ENCODE data around the gene WNT3. TPM values are rescaled to one million over a fixed set of nuclear protein-coding genes. Genes with fewer than 3 reads are reported as not detected.

The WNT3 gene
- total RNA-seq, 2 experiments from 2014 or later, result not detected

DNA sequence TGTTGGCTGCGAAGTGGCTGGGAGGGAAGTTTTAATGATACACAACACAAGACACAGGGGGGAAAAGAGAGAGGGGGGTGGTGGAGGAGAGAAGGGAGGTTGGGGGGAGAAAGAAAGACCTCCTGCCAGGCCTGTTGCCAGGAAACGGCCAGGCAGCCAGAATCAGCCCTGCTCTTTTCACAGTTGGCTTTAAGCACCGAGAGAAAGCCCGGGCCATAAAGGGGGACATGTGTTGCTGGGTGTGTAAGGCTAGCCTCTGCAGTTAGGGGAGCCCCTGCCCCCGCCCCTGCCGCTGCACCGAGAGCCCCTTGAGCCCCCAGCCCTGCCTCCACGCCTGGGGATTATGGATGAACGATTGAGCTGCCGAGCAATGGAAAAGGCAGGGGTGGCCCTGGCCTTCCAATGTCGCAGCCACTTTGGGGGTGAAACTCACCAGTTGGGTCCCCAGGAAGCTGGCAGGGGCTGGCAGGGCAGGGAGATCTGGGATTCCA, 13.9 kb upstream of the WNT3 start:
- H3K27me3 ChIP-seq (ENCODE audit: control insufficient read depth in 1 of 2, insufficient read depth in 2 of 2, low read length in 2 of 2), result peaks cover 2% of the 10 kb centered on the region in 2 experiments
- H3K27ac ChIP-seq (ENCODE audit: low read depth in 1 of 2, low read length in 2 of 2), result no peak overlapping the region
- no peaks in the 10 kb centered on the region for H3K36me3 Mint-ChIP-seq (ENCODE audit: low read depth)
- TF ChIP-seq, protein P1, sequence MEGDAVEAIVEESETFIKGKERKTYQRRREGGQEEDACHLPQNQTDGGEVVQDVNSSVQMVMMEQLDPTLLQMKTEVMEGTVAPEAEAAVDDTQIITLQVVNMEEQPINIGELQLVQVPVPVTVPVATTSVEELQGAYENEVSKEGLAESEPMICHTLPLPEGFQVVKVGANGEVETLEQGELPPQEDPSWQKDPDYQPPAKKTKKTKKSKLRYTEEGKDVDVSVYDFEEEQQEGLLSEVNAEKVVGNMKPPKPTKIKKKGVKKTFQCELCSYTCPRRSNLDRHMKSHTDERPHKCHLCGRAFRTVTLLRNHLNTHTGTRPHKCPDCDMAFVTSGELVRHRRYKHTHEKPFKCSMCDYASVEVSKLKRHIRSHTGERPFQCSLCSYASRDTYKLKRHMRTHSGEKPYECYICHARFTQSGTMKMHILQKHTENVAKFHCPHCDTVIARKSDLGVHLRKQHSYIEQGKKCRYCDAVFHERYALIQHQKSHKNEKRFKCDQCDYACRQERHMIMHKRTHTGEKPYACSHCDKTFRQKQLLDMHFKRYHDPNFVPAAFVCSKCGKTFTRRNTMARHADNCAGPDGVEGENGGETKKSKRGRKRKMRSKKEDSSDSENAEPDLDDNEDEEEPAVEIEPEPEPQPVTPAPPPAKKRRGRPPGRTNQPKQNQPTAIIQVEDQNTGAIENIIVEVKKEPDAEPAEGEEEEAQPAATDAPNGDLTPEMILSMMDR (IDR thresholded peaks at IDR 0.05), result no peak
- ChIA-PET POLR2A (no interaction called here), CTCF (no interaction called here)
- H3K4me1 ChIP-seq (ENCODE audit: insufficient read depth, low read length), result no peaks in the 10 kb centered on the region
- DNase-seq (no peak), ATAC-seq (ENCODE audit: poor library complexity) (no peak)
- no peak overlapping the region for H3K4me3 Mint-ChIP-seq
- no peaks in the 10 kb centered on the region for H3K9me3 Mint-ChIP-seq
- intact Hi-C loops (cut with DNase I, micrococcal nuclease), result no loop called here
- H3K27me3 Mint-ChIP-seq, result peaks cover 26% of the 10 kb centered on the region
- H3K36me3 ChIP-seq (ENCODE audit: insufficient read depth, low read length), result no peaks in the 10 kb centered on the region
- no peak overlapping the region for H3K4me3 ChIP-seq (ENCODE audit: low read length)
- H3K27ac Mint-ChIP-seq, result no peak overlapping the region
- H3K4me1 Mint-ChIP-seq (ENCODE audit: low read depth), result peaks cover 5% of the 10 kb centered on the region
- H3K9me3 ChIP-seq (ENCODE audit: control insufficient read depth in 1 of 2, insufficient read depth in 1 of 2, low read length in 2 of 2), result no peaks in the 10 kb centered on the region

DNA sequence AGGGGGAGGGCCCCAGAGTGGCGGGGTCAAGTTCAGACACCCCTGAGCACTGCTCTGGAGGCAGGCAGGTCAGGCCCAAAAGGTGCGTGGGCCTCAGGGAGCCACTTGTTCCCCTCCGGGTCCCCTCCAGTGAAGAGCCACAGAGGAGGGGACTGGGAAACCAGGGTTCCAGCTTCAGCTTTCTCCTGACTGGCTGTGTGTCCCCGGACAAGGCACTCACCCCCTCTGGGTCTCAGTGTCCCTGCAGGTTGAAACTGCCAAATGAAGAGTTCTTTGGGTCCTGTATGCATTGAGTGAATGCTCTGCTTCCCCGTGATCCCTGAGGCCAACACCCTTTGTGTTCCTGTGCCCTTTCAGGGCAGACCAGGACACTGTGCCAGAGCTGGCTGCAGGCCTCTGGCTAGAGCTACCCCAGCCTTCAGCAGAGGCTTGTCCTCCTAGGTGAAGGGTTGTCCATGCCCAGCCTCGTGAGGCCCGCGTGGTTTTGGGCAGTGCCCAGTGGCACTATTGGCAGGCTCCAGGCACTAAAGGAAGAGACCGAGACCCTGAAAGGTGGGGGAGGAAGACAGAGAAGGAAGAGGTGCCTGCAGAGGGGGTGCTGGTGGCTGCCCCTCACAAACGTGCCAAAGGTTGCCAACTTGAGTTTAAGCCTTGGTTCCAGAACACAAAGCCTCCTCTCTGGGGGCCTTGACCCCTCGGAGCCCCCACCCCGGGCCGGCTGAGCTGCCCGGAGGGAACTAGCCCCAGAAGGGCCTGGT, 13.3 kb upstream of the WNT3 start:
- DNase-seq (no peak), ATAC-seq (ENCODE audit: poor library complexity) (no peak)
- Histone ChIP-seq H3K27me3 (ENCODE audit: control insufficient read depth in 1 of 2, insufficient read depth in 2 of 2, low read length in 2 of 2) (no peaks in the 10 kb centered on the region), H3K27ac (ENCODE audit: low read depth in 1 of 2, low read length in 2 of 2) (no peak overlapping the region), H3K4me1 (ENCODE audit: insufficient read depth, low read length) (no peaks in the 10 kb centered on the region), H3K9me3 (ENCODE audit: control insufficient read depth in 1 of 2, insufficient read depth in 1 of 2, low read length in 2 of 2) (no peaks in the 10 kb centered on the region), H3K36me3 (ENCODE audit: insufficient read depth, low read length) (no peaks in the 10 kb centered on the region), H3K4me3 (ENCODE audit: low read length) (no peak overlapping the region)
- Mint-ChIP-seq H3K27ac (no peak overlapping the region), H3K27me3 (peaks cover 26% of the 10 kb centered on the region), H3K4me1 (ENCODE audit: low read depth) (peaks cover 5% of the 10 kb centered on the region), H3K36me3 (ENCODE audit: low read depth) (no peaks in the 10 kb centered on the region), H3K4me3 (no peak overlapping the region), H3K9me3 (no peaks in the 10 kb centered on the region)
- intact Hi-C loops (cut with DNase I, micrococcal nuclease), result no loop called here
- CTCF ChIA-PET, result no interaction called here
- POLR2A ChIA-PET, result no interaction called here
- TF ChIP-seq, protein P1 (IDR thresholded peaks at IDR 0.05), result no peak

DNA sequence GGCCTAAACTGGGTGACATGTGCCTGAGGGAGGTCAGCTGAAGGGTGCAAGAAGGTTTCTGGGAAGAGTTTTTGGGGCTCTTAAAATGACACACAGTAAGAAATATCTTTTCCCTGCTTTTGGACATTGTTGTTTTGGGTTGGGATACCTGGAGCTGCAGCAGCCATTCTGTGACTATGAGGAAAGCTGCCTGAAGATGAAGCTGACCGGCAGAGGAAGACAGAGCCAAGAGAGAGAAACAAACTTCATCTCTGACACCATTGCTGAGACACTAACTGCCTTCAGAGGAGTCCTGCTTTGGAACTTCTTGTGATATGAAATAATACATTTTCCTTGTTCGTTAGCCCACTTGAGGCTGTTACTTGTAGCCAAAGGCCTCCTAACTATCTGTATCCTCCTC, 8.8 kb upstream of the WNT3 start:
- Mint-ChIP-seq H3K36me3 (ENCODE audit: low read depth) (no peaks in the 10 kb centered on the region), H3K9me3 (no peaks in the 10 kb centered on the region), H3K27me3 (peaks cover 35% of the 10 kb centered on the region), H3K4me3 (no peak overlapping the region), H3K4me1 (ENCODE audit: low read depth) (peaks cover under 1% of the 10 kb centered on the region), H3K27ac (no peak overlapping the region)
- intact Hi-C loops (cut with DNase I, micrococcal nuclease), result no loop called here
- TF ChIP-seq, protein P1 (IDR thresholded peaks at IDR 0.05), result no peak
- ChIA-PET POLR2A (interaction anchor here (0.7 kb wide), 1 partner anchor 16 kb away, joined by 3 read pairs; no protein-coding TSS in a partner anchor), CTCF (no interaction called here)
- DNase-seq (no peak), ATAC-seq (ENCODE audit: poor library complexity) (no peak)
- Histone ChIP-seq H3K9me3 (ENCODE audit: control insufficient read depth in 1 of 2, insufficient read depth in 1 of 2, low read length in 2 of 2) (peaks cover 0 to 4% of the 10 kb centered on the region in 2 experiments), H3K36me3 (ENCODE audit: insufficient read depth, low read length) (no peaks in the 10 kb centered on the region), H3K4me3 (ENCODE audit: low read length) (no peak overlapping the region), H3K4me1 (ENCODE audit: insufficient read depth, low read length) (peaks cover 5% of the 10 kb centered on the region), H3K27ac (ENCODE audit: low read depth in 1 of 2, low read length in 2 of 2) (no peak overlapping the region), H3K27me3 (ENCODE audit: control insufficient read depth in 1 of 2, insufficient read depth in 2 of 2, low read length in 2 of 2) (peaks cover 1 to 14% of the 10 kb centered on the region in 2 experiments)
